GM19395 (cell line): Measurements from ENCODE around the gene KCNF1.

Experiments
- ATAC-seq: cut with Tn5 transposase; IDR thresholded peaks from one replicate; pipeline ENCODE4 v1.9.1; 2021; ENCODE audit warnings: mild to moderate bottlenecking, moderate library complexity; ENCODE audit not compliant: unreplicated experiment

KCNF1 gene

DNA sequence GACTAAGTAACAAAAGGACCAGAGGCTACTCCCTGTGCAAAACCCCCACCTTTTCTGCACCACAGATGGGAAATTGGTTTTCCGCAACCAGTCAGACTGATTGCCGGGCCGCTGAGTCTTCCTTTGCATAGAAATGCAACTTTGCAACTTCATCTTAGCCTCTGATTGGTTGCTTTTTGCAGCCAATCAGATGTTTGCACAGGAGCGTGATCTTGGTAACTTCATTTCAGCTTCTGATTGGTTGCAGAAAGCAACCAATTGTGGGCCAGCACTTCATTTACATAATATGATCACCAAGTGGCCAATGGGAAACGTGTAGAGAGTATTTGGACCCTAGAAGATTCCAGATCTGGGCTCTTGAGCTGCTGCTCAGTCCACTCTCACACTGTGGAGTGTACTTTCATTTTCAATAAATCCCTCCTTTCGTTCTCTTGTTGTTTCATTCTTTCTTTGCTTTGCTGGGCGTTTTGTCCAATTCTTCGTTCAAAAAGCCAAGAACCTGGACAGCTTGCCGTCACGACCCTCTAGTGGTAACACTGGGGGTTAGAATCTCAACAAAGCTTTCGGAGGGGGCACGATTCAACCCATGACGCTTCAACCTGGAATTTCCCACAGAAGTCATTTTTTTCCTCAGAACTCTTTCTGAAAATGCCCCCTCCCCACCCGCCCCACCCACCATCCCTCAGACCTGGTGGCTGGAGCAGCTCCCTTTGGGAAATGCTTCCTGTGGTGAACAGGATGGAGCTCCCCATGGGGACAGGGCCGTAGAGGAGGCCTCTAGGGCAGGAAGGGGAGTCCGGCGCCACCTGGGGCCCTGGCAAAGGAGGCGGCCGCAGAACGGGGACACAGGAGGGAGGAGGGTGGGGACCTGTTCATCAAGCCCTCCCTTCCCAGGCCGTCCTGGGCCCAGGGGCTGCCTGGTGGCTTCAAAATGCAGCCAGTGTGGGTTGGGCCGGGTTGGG, 31.8 kb upstream of the KCNF1 start:
- ATAC-seq, result peak; percentile 21

DNA sequence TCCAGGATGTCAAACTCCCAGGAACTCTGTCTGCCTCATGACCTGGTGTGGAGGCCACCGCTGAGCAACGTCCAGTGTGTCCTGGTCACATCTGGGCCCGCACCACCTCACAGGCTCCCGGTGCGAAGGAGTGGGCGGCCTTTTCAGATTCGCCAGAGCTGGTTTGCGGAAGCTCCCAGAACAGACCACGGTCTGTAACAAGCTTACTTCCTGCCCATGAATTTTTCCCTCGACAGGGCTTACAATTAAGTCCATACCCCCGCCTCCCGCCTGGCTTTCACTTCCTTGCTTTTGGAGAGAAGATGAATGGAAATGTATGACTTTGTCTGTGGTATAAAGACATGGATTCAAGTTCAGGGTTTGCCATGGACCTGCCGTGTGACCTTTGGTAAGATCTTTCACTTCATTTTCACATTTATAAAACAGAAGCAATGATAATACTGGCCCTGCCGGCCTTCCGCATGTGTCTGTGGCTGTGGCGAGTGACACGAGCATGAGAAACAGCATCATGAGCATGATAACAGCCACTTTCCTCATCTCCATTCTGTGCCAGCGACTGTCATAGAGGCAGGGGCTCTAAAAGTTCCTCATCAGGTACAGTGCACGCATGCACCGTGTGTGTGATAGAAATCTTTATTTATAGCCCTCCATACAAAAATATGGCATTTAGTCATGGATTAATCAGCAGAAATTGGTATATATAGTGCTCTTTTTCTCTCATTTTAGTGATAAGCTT, 31.0 kb upstream of the KCNF1 start:
- ATAC-seq, result peak; percentile 66

GRCh38 chr2:10882568-10882967, 29.2 kb upstream of the KCNF1 start:
- no peak for ATAC-seq

DNA sequence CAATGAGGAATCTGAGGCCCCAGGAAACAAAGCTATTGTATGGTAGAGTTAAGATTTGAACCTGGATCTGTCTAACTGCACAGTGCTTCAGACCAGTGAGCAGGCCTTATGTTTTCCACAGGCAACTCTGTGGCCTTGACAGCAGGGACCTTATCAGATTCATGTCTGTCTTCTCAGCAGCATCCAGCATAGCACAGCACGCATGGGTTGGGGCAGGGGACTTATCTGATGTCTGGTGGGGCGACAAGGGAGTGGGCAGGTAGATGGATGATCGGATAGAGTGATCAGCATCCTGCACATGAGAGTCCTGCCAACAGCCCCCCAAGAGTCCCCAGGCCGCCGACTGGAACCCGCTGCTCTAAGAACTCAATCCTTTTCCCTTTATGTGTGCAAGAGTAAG, 28.7 kb upstream of the KCNF1 start:
- no peak for ATAC-seq

- ATAC-seq, result no peak
Measured at GRCh38 chr2:10883801-10884478, 27.8 kb upstream of the KCNF1 start.

DNA sequence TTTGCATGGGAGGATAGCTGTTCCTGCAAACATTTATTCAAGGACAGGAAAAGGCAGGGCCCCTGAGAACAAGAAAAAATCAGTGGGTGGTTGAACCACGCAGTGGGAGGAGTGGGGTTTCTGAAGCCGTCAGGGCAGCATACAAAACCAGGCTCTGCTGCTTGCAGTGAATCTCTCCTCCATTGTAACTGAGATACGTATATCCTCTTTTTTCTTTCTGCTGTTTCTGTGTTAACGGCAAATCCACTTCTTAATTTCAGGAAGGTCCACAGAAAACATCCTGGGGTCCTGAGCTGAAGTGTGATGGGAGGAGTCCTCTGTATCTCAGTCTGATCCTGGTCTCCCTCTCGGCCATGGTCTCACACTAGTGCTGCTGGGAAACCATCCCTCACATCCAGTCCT, 27.2 kb upstream of the KCNF1 start:
- ATAC-seq, result no peak

GRCh38 chr2:10885094-10885860, 26.5 kb upstream of the KCNF1 start:
- ATAC-seq, result no peak

- no peak for ATAC-seq
Measured at GRCh38 chr2:10887476-10887875, 24.3 kb upstream of the KCNF1 start.

DNA sequence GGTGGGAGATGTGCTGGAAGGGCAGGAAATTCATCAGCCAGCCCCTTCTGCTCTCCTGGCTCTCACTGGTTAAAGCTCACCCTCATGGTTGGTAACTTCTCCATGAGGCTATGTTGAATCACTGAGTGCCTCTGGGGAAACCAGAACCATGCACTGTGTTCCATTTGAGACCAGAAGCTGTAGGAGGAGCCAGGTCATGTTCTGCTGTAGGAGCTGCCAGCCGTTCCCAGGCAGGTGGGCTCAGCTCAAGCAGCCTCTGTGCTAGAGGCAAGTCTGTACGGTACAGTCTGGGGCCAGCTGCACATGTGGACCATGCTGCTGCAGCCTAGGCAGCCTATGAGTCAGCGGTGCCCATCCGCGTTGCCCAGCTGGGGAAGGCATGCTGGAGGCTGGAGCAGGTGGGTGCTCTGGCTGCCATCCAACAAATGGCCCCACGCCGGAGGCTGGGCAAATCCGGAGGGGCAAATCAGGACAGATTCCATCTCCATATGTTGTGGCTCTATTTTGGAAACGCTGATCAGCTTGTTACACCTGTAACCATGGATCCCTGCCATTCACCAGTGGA, 22.0 kb upstream of the KCNF1 start:
- no peak for ATAC-seq

DNA sequence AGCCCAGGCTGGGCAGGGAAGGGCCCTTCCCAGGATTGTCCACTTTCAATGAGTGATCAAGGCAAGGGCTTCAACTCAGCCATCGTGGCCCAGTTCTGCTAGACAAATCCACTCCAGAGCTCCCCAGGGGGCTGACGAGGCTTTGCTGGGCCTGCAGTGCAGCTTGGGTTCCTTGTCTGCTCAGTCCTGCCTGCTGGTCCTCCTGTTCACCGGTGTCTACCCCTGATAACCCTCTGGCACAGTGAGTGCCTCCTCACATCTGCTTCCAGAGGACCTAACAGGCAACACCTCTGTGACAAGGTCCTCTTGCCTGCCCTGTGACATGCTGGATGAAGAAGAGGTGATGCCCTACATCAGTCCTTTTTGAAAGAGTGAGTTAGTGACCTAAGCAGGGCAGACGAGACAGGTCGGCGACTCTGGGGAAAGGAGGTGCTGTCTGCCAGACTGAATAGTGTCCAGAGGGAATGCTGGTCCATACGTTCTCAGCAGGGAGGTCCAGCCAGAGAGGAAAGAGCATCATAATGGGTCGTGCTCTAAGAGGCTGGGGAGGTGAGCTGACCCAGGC, 20.9 kb upstream of the KCNF1 start:
- ATAC-seq, result no peak

- no peak for ATAC-seq
Measured at GRCh38 chr2:10891390-10891789, 20.3 kb upstream of the KCNF1 start.

DNA sequence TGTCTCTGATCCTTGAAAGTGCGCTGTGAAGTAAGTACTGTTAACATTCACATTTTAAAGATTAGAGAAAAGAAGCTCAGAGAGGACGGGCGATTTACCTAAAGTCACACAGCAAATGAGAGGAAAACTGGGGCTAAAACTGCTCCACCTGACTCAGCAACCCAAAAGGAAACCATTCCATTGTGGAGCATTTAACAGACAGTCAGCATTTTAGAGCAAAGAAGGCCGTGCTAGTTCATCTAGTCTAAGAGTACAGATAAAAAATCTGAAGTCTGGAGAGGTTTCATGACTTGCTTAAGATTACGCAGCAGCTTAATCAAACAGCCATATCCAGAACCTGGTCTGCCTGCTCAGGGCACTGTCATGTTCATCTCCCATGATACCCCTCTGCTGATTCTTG, 19.9 kb upstream of the KCNF1 start:
- no peak for ATAC-seq

- ATAC-seq, result no peak
Measured at GRCh38 chr2:10892316-10892715, 19.4 kb upstream of the KCNF1 start.

- no peak for ATAC-seq
Measured at GRCh38 chr2:10892796-10893350, 18.9 kb upstream of the KCNF1 start.

DNA sequence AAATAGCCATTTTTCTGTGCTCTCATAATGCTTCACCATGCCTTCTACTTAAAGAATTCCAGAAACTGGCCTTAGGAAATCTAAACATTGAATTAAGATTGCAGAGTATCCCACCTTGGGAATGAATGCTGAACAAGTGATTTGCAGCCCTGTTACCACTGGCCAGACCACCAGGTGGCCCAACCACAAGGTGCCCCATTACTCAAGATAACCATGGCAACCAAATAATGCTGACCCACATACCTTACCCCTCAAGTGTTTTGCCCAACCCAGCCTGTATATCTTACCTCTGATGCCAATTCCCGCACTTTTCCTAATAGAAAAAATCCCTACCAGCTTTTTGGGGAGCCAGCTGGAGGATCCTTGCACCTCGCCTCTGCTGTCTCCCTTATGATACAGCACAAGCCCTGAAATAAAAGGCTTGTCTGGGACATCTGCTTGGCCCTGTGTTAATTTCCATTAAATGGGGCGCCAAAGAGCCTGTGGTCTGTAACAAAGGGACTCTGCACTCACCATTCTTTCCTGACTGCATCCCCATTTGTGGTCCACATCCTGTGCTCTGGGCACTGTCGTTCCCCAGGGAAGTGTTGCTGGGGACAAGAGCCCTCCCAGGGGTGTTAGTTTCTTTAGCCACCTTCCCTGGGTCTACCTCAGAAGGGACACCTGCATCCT, 17.3 kb upstream of the KCNF1 start:
- ATAC-seq, result no peak

- ATAC-seq, result no peak
Measured at GRCh38 chr2:10895231-10895630, 16.5 kb upstream of the KCNF1 start.

GRCh38 chr2:10897956-10898355, 13.8 kb upstream of the KCNF1 start:
- ATAC-seq, result no peak

- no peak for ATAC-seq
Measured at GRCh38 chr2:10900216-10901109, 11.3 kb upstream of the KCNF1 start.
